HepG2 (cell line): ENCODE results near the gene PSKH1. TPM values are rescaled to one million over a fixed set of nuclear protein-coding genes. Genes with fewer than 3 reads are reported as not detected.

Experiments
- ATF4 ChIP-seq, 2 experiments: fragments of 450-650 bp in 1 of 2; sonication (generic) in 1 of 2; formaldehyde crosslinking; IDR thresholded peaks; 2 replicates each; pipeline versions ENCODE4 v1.5.0 to v1.8.0; 2020 to 2022; ENCODE audit warnings: mild to moderate bottlenecking in 1 of 2, missing genetic modification reagents in 1 of 2
- CREB3 ChIP-seq: sonication (generic); formaldehyde crosslinking; IDR thresholded peaks from 2 replicates; pipeline ENCODE4 v1.5.0; 2020; ENCODE audit warnings: missing genetic modification reagents
- DZIP1 ChIP-seq: sonication (generic); formaldehyde crosslinking; IDR thresholded peaks from 2 replicates; pipeline ENCODE4 v1.5.0; 2020; ENCODE audit warnings: mild to moderate bottlenecking, missing genetic modification reagents
- FOXO4 ChIP-seq: sonication (generic); formaldehyde crosslinking; conservative IDR thresholded peaks from 2 replicates; pipeline ENCODE4 v1.8.1; 2023; ENCODE audit warnings: missing genetic modification reagents
- PLRG1 ChIP-seq: fragments of 450-650 bp; conservative IDR thresholded peaks from 2 replicates; pipeline ENCODE4 v1.6.1; 2016
- PRMT3 ChIP-seq: sonication (generic); formaldehyde crosslinking; IDR thresholded peaks from 2 replicates; pipeline ENCODE4 v1.8.1; 2022; ENCODE audit warnings: low read depth, mild to moderate bottlenecking, moderate library complexity, missing genetic modification reagents, borderline replicate concordance
- ZNF510 ChIP-seq: sonication (generic); formaldehyde crosslinking; IDR thresholded peaks from 2 replicates; pipeline ENCODE4 v1.4.0; 2020; ENCODE audit warnings: low read depth, mild to moderate bottlenecking, missing genetic modification reagents
- ZNF781 ChIP-seq: sonication (generic); formaldehyde crosslinking; IDR thresholded peaks from 2 replicates; pipeline ENCODE4 v1.5.1; 2020; ENCODE audit warnings: borderline replicate concordance, mild to moderate bottlenecking, missing genetic modification reagents; ENCODE audit errors: not compliant biosample characterization
- polyA plus RNA-seq, 8 experiments: library from polyadenylated mRNA; depleted of rRNA in 3 of 8; stranded (reverse) in 7 of 8; unstranded in 1 of 8; fragments of >200 nt; fragmentation: Illumina TruSeq in 4 of 8; extraction: Trizol in 4 of 8; gene quantifications; 2 replicates each; pipeline versions ENCODE4 v1.2.1 to v1.2.3, GENCODE V29; 2011 to 2016; ENCODE audit warnings: low read depth in 4 of 8, missing spikeins in 1 of 8, mixed read lengths in 1 of 8; ENCODE audit not compliant: insufficient read depth in 1 of 8
- total RNA-seq, 5 experiments: library from RNA; depleted of rRNA; stranded (reverse); fragments of >200 nt; fragmentation: Illumina TruSeq; extraction: Trizol; gene quantifications; 2 replicates each; pipeline ENCODE4 v1.2.3, GENCODE V29; 2016; ENCODE audit warnings: low read depth in 1 of 5

The PSKH1 gene
- total and polyA plus RNA-seq, 2 of the 13 experiments (the other 11 are each of a cell fraction or from before 2014, with no cell fraction given) = 8.4 to 19.1 TPM

GRCh38 chr16:67950335-67950843, 57.3 kb downstream of the PSKH1 start (continued):
- no peak for TF ChIP-seq PRMT3 (CRISPR knock-in tag)
- TF ChIP-seq ATF4 (CRISPR knock-in tag; IDR thresholded peaks at IDR 0.05) = no peak
- no peak for TF ChIP-seq CREB3 (CRISPR knock-in tag)
- no peak for TF ChIP-seq FOXO4
- no peak for TF ChIP-seq PLRG1
- TF ChIP-seq ZNF781 = no peak
- TF ChIP-seq ZNF510 (CRISPR knock-in tag) = no peak
- no peak for TF ChIP-seq DZIP1 (CRISPR knock-in tag)
